Spleen (tissue), 11 donors: Measurements from ENCODE around the gene ARHGAP21. TPM values are rescaled to one million over a fixed set of nuclear protein-coding genes. Genes with fewer than 3 reads are reported as not detected.

ENCODE experiments used
- DNase-seq: peaks from one replicate; pipeline ENCODE4 v3.0.0-alpha.2; 2020
- H3K27ac ChIP-seq, 8 donors: fragments of 200-600 bp; sonication (generic) in 7 of 8; 1 replicate in 4 of 8; 2 replicates in 4 of 8; pipeline versions ENCODE4 v1.5.0 to v1.8.0; 2016 to 2021; ENCODE audit warnings: inconsistent platforms in 4 of 8, mild to moderate bottlenecking in 4 of 8, moderate library complexity in 1 of 8
- H3K27me3 ChIP-seq, 7 donors: fragments of 200-600 bp; sonication (generic) in 6 of 7; replicated peaks in 1 of 7; 1 replicate in 4 of 7; 2 replicates in 3 of 7; pipeline versions ENCODE4 v1.5.0 to v1.8.0; 2016 to 2021; ENCODE audit warnings: inconsistent platforms in 3 of 7, mild to moderate bottlenecking in 1 of 7
- H3K36me3 ChIP-seq, 6 donors: fragments of 200-600 bp; sonication (generic) in 5 of 6; 1 replicate in 4 of 6; 2 replicates in 2 of 6; pipeline versions ENCODE4 v1.5.0 to v1.8.0; 2016 to 2021; ENCODE audit warnings: inconsistent platforms in 2 of 6
- H3K4me1 ChIP-seq, 6 donors: fragments of 200-600 bp; sonication (generic) in 5 of 6; 1 replicate in 3 of 6; 2 replicates in 3 of 6; pipeline versions ENCODE4 v1.5.0 to v1.8.0; 2016 to 2021; ENCODE audit warnings: inconsistent platforms in 3 of 6
- H3K4me3 ChIP-seq, 8 donors: fragments of 200-600 bp; sonication (generic) in 7 of 8; 1 replicate in 4 of 8; 2 replicates in 4 of 8; pipeline versions ENCODE4 v1.5.0 to v1.8.0; 2016 to 2021; ENCODE audit warnings: inconsistent platforms in 4 of 8, mild to moderate bottlenecking in 4 of 8, moderate library complexity in 2 of 8
- H3K9me3 ChIP-seq, 8 donors: fragments of 200-600 bp; sonication (generic) in 7 of 8; 1 replicate in 4 of 8; 2 replicates in 4 of 8; pipeline versions ENCODE4 v1.5.0 to v1.8.0; 2016 to 2021; ENCODE audit warnings: inconsistent platforms in 4 of 8
- POLR2A ChIP-seq, 3 donors: fragments of 450-650 bp; IDR thresholded peaks; one replicate each; pipeline ENCODE4 v1.5.1; 2017; ENCODE audit warnings: antibody characterized with exemption in 3 of 3, mild to moderate bottlenecking in 1 of 3
- POLR2AphosphoS5 ChIP-seq, 3 donors: sonication (generic); formaldehyde crosslinking; IDR thresholded peaks; one replicate each; pipeline ENCODE4 v1.5.1; 2017; ENCODE audit warnings: antibody characterized with exemption in 3 of 3
- WGBS, 5 donors: extraction: QIAGEN DNeasy Blood & Tissue Kit in 3 of 5; methylation state at CpG; one replicate each; pipeline versions ENCODE4 v1.1.5 to v1.1.7; 2013 to 2018; 5-methylcytosine and 5-hydroxymethylcytosine counted together
- intact Hi-C: fragments of 100-400 bp; cut with DNase I; formaldehyde crosslinking; loops from one replicate; pipeline ENCODE4 v1.15.0; 2023; ENCODE audit warnings: low total_unique reads
- polyA plus RNA-seq, 3 donors: library from polyadenylated mRNA; stranded (reverse); fragments of 200-250 nt; gene quantifications; one replicate each; pipeline ENCODE4 v1.2.1, GENCODE V29; 2013
- total RNA-seq, 7 donors: library from RNA; depleted of rRNA in 3 of 7; stranded (reverse); fragments of >200 nt in 3 of 7; fragmentation: NEBNext Ultra II Directional in 4 of 7; extraction: Animal tissue kit (Norgen Biotek cat#: 25700) in 4 of 7; gene quantifications; one replicate each; pipeline versions ENCODE4 v1.1.0 to v1.2.1, GENCODE V29; 2016 to 2021
- TF ChIP-seq, protein P1 (sequence below), 11 experiments: fragments of 200-600 bp in 7 of 11; fragments of 450-650 bp in 4 of 11; sonication (generic) in 4 of 11; IDR thresholded peaks in 8 of 11; conservative IDR thresholded peaks in 3 of 11; 1 replicate in 7 of 11; 2 replicates in 4 of 11; pipeline versions ENCODE4 v1.4.0 to v1.8.0; 2016 to 2021; ENCODE audit warnings: antibody characterized with exemption in 11 of 11, inconsistent platforms in 4 of 11, mild to moderate bottlenecking in 1 of 11
- donor health status: healthy with polysubstance abuse.
- donor health status: DM: no; HTN: no; CAD: no; lungs with moderate emphysema.
- donor health status: DM: no; HTN: no; CAD: no.
- donor health status: Bipolar disorder and iron deficiency.
- donor health status: healthy.
- donor health status: DM: no; HTN: no; CAD: no.
- donor health status: DM: yes; HTN: yes; CAD: no.

The ARHGAP21 gene
- total and polyA plus RNA-seq, 10 donors = 6.0 to 60.9 (median 43.9) TPM

DNA sequence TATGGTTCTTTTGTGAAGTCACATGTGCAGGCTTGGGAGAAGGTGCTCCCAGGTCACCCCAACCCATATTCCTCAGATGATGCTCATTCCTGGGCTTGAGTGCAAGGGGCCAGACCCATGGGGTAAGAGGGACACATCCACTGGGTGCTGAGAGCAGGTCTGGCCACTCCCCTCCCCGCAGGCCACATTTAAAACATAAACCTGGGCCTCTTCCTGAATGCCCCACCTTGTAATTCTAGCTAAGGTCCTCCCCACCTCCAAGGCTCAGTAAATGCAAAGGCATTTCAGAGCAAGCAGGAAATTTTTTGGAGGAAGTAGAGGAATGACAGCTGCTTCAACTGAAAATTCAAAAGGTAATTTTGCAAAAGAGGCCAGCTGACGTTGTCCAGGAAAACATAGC lies 172.5 kb downstream of the ARHGAP21 start:
- no peak overlapping the region for H3K27ac ChIP-seq
- intact Hi-C loops = no loop called here
- WGBS, 5 donors = 45 to 62% (median 53%) methylated on average over 1 to 2 of the region's 2 CpGs
- DNase-seq = no peak
- H3K27me3 ChIP-seq = no peaks in the 10 kb centered on the region
- no peak for TF ChIP-seq POLR2A (IDR thresholded peaks at IDR 0.05)
- TF ChIP-seq POLR2AphosphoS5 (IDR thresholded peaks at IDR 0.05) = no peak
- TF ChIP-seq, protein P1, sequence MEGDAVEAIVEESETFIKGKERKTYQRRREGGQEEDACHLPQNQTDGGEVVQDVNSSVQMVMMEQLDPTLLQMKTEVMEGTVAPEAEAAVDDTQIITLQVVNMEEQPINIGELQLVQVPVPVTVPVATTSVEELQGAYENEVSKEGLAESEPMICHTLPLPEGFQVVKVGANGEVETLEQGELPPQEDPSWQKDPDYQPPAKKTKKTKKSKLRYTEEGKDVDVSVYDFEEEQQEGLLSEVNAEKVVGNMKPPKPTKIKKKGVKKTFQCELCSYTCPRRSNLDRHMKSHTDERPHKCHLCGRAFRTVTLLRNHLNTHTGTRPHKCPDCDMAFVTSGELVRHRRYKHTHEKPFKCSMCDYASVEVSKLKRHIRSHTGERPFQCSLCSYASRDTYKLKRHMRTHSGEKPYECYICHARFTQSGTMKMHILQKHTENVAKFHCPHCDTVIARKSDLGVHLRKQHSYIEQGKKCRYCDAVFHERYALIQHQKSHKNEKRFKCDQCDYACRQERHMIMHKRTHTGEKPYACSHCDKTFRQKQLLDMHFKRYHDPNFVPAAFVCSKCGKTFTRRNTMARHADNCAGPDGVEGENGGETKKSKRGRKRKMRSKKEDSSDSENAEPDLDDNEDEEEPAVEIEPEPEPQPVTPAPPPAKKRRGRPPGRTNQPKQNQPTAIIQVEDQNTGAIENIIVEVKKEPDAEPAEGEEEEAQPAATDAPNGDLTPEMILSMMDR (IDR thresholded peaks at IDR 0.05 in 8 of 11, conservative IDR thresholded peaks at IDR 0.05 in 3 of 11) = no peak
- no peaks in the 10 kb centered on the region for H3K9me3 ChIP-seq
- peaks cover 0 to under 1% (median 0%) of the 10 kb centered on the region in 6 donors for H3K4me1 ChIP-seq
- H3K36me3 ChIP-seq = peaks cover 0 to 3% (median 0%) of the 10 kb centered on the region in 6 donors
- no peak overlapping the region for H3K4me3 ChIP-seq

DNA sequence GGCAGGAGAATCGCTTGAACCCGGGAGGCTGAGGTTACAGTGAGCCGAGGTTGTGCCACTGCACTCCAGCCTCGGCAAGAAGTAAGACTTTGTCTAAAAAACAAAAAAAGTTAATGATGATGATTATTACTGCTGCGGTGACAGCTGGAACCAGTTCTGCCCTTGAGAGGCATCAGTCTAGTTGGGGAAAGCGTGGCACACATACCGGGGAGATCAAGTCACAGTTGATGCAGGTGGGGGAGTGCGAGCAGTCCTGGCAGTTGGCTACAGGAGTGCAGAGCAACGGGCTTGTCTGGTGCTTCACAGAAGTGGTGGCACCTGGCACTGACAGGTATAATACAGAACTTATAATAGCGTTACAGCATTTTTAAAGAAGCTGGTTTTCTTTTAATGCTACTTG lies 173.0 kb downstream of the ARHGAP21 start:
- 86 to 92% (median 91%) methylated on average over 10 of the region's 10 CpGs for WGBS, 5 donors
- intact Hi-C loops = no loop called here
- H3K27ac ChIP-seq = no peak overlapping the region

DNA sequence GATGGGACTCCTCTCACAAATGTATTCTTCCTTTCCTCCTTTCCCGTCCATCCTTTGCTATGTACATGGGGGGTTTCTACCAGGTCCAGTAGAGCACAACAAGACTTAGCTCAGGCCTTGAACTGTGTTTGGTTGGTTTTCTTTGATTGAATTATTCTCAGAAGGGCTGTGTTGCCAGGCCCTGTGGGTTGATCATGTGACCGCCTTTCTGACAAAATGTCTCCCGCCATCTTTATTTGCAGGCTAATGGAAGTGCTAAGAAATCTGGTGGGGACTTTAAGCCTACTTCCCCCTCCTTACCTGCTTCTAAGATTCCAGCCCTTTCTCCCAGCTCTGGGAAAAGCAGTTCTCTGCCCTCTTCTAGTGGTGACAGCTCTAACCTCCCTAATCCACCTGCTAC lies 178.1 kb downstream of the ARHGAP21 start:
- Histone ChIP-seq H3K27me3 (no peaks in the 10 kb centered on the region), H3K4me1 (no peaks in the 10 kb centered on the region), H3K9me3 (no peaks in the 10 kb centered on the region), H3K36me3 (peaks cover 0 to 54% (median 3%) of the 10 kb centered on the region in 6 donors), H3K4me3 (no peak overlapping the region), H3K27ac (no peak overlapping the region)
- 91 to 96% (median 93%) methylated on average over 3 of the region's 3 CpGs for WGBS, 5 donors
- intact Hi-C loops = no loop called here
- TF ChIP-seq, protein P1 (IDR thresholded peaks at IDR 0.05 in 8 of 11, conservative IDR thresholded peaks at IDR 0.05 in 3 of 11) = no peak
- no peak for TF ChIP-seq POLR2A (IDR thresholded peaks at IDR 0.05)
- DNase-seq = no peak

More for the DNA sequence above, 173.0 kb downstream of the ARHGAP21 start:
- Histone ChIP-seq H3K27me3 (no peaks in the 10 kb centered on the region), H3K4me1 (no peaks in the 10 kb centered on the region), H3K4me3 (no peak overlapping the region), H3K9me3 (no peaks in the 10 kb centered on the region), H3K36me3 (peaks cover 0 to 7% (median 2%) of the 10 kb centered on the region in 6 donors)
- TF ChIP-seq, protein P1 (IDR thresholded peaks at IDR 0.05 in 8 of 11, conservative IDR thresholded peaks at IDR 0.05 in 3 of 11) = no peak
- TF ChIP-seq POLR2A (IDR thresholded peaks at IDR 0.05) (no peak), POLR2AphosphoS5 (IDR thresholded peaks at IDR 0.05) (no peak)
- DNase-seq = no peak

DNA sequence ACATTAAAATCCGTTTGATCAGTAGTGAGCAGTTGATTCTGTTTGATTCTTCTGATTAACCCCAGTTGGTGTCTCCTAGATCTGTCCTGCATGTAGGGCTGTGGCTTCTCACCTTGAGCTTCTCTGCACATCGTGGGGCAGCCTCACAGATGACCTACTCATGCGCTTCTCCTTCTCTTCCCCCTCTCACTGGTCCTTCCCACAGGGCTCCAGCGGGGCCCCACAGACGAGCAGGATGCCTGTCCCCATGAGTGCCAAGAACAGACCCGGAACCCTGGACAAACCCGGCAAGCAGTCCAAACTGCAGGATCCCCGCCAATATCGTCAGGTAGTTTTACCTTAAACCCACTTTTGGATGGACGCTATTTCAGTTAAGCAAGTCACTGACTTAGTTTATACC lies 178.9 kb downstream of the ARHGAP21 start:
- peak; percentile 40 for DNase-seq
- intact Hi-C loops = no loop called here
- Histone ChIP-seq H3K9me3 (no peaks in the 10 kb centered on the region), H3K4me3 (no peak overlapping the region), H3K36me3 (peaks cover 0 to 54% (median 3%) of the 10 kb centered on the region in 6 donors), H3K4me1 (no peaks in the 10 kb centered on the region), H3K27me3 (no peaks in the 10 kb centered on the region), H3K27ac (no peak overlapping the region)
- WGBS, 5 donors = 89 to 95% (median 92%) methylated on average over 10 of the region's 10 CpGs
- TF ChIP-seq POLR2AphosphoS5 (IDR thresholded peaks at IDR 0.05) (no peak), POLR2A (IDR thresholded peaks at IDR 0.05) (no peak)
- TF ChIP-seq, protein P1 (IDR thresholded peaks at IDR 0.05 in 8 of 11, conservative IDR thresholded peaks at IDR 0.05 in 3 of 11) = no peak
